NCI-H1417 (cell line): ENCODE data around the gene SECISBP2.
"Not testable (repeated sequence)": the region's sequence is repeated elsewhere in the genome, so short reads cannot be mapped to it uniquely, and the experiment has no call there.

Experiments
- DNase-seq, 3 experiments: peaks; one replicate each; lab custom pipeline; 2025; lab: John Stamatoyannopoulos, UW

Gene SECISBP2, protein sequence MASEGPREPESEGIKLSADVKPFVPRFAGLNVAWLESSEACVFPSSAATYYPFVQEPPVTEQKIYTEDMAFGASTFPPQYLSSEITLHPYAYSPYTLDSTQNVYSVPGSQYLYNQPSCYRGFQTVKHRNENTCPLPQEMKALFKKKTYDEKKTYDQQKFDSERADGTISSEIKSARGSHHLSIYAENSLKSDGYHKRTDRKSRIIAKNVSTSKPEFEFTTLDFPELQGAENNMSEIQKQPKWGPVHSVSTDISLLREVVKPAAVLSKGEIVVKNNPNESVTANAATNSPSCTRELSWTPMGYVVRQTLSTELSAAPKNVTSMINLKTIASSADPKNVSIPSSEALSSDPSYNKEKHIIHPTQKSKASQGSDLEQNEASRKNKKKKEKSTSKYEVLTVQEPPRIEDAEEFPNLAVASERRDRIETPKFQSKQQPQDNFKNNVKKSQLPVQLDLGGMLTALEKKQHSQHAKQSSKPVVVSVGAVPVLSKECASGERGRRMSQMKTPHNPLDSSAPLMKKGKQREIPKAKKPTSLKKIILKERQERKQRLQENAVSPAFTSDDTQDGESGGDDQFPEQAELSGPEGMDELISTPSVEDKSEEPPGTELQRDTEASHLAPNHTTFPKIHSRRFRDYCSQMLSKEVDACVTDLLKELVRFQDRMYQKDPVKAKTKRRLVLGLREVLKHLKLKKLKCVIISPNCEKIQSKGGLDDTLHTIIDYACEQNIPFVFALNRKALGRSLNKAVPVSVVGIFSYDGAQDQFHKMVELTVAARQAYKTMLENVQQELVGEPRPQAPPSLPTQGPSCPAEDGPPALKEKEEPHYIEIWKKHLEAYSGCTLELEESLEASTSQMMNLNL

GRCh38 chr9:89318123-89319014 lies at the start of gene SECISBP2:
TSS of gene SECISBP2 (plus strand) at chr9:89318500. CDS start at chr9:89318577, 77 bp downstream.
- peak; percentile 83 to 100 (median 99) for DNase-seq

DNA sequence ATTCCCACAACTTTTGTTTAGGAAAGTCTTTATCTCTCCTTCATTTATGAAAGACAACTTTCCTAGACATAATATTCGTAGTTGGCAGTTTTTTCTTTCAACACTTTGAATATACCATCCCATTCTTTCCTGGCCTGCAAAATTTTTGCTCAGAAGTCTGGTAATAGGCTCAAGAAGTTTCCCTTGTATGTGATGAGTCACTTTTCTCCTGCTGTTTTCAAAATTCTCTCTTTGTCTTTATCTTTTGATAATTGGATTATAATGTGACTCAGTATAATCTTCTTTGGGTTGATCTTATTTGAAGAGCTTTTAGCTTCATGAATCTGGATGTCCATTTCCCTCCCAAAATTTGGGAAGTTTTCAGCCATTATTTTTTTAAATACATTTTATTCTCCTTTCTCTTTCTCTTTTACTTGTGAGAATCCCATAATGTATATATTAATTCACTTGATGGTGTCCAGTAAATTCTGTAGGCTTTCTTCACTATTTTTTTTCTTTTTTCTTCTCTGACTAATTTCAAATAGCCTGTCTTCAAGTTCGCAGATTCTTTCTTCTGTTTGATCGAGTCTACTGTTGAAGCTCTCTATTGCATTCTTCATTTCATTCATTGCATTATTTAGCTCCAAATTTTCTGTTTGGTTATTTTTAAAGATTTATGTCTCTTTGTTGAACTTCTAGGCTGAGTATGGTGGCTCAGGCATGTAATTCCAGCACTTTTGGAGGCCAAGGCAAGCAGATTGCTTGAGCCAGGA lies 44.6 kb upstream of the SECISBP2 start:
- DNase-seq = no peak

GRCh38 chr9:89274838-89275237 lies 43.5 kb upstream of the SECISBP2 start:
- DNase-seq = no peak

- not testable (repeated sequence) for DNase-seq
These were observed 42.3 kb upstream of the SECISBP2 start for GRCh38 chr9:89276040-89276439.

GRCh38 chr9:89277043-89277442 lies 41.3 kb upstream of the SECISBP2 start:
- no peak for DNase-seq

DNA sequence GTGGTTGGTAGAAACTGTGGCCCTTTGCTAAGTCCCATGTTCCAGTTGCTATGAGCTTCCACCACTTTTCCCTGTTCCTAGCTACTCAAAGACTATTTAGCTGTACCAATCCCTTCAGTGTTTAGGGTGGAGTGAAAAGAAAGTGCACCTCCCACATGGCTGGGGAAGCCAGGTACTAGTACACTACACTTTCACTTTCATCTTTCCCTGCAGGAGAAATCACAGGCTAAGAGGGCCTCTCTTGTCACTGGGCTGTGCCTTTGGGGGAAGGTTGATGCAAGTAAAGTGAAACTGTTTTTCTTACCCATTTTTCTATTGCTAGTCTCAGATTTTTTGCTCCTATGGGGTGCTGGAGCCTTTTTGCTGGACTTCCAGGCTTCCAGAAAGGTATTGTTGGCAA lies 40.8 kb upstream of the SECISBP2 start:
- DNase-seq = no peak

DNA sequence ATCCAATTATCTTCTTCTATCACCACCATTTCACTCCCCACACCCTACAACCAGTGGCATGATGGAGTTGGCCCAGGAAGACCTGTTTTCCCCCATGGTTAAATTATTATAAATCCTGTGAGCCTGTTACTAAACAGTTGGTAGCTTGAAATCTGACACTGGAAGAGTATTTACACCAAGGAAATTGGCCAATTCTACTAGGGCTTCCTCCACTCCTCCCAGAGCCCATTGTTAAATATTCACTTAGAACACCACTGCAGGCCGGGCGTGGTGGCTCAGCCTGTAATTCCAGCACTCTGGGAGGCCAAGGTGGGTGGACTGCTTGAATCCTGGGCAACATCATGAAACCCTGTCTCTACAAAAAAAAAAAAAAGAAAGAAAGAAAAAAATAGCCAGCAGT lies 39.7 kb upstream of the SECISBP2 start:
- no peak for DNase-seq

DNA sequence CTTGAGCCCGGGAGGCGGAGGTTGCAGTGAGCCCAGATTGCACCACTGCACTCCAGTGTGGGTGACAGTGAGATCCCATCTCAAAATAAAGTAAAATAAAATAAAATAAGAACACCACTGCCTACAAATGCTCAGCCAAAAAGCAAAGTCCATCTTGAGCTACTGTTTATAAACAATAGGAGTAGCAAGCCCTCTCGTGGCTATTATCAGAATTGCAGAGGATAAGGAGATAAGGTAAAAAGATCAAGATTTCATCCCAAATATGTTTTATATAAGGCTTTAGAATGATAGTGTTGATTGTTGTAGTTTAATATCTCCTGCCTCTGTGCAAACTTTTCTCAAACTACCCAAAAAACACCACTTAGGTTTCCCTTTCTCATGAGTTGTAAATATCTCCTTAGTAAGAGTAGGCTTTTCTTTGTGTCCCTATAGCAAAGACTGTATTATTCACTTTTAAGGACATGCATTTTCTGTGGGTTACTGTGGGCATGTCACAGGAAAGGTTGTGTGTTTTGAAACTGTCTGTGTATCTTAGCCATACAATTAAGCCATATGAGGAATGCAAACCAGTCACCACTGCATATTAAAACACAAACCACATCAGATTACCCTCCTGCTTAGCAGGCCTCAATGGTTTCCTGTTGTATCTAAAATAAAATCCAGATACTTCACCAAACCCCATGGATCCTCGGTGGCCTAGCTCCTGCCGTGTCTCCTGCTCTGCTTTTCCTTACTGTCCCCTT lies 39.1 kb upstream of the SECISBP2 start:
- peak; percentile 19 to 77 (median 21) for DNase-seq

- no peak for DNase-seq
These were observed 37.2 kb upstream of the SECISBP2 start for GRCh38 chr9:89281106-89281505.

GRCh38 chr9:89282248-89282968 lies 35.9 kb upstream of the SECISBP2 start:
- DNase-seq = peak; percentile 14 to 66 (median 23)

- no peak for DNase-seq
These were observed 34.2 kb upstream of the SECISBP2 start for GRCh38 chr9:89284076-89284475.

DNA sequence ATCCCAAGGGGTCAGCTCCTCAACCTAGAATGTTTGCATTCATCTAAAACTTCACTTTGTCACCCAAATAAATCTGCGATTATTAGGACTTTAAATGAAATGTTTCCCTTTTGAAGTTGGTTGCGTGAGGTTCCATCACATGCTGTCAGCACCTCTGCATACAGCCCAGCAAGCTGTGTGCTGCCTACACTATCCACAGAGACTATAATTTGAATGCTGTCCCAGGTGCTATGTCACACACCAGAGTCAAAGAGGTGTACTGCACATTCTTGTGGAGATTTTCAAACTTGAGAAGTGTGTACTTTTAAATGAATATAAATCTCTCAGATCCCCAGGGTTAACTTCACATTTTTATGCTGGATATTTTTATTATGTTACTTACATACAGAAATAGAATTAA lies 26.6 kb upstream of the SECISBP2 start:
- no peak for DNase-seq

GRCh38 chr9:89293014-89293413 lies 25.3 kb upstream of the SECISBP2 start:
- no peak for DNase-seq

DNA sequence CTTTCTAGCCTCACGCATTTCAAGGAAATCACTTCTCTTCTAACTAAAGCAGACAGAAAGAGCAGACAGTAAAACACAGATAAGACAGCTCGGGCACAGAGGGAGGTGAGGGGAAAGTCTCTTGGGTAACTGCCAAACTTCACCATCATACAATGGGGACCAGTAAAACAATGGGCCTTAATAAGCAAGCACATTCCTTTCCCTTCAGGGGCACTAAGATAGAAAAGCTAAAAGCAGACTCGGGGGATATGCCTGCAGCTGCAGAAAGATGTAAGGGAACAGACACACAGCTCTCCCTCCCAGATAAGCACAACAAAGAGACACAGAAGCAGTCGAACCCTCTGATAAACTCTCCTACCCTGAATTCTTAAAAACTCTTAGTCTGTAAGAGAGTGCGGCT lies 22.9 kb upstream of the SECISBP2 start:
- DNase-seq = no peak

GRCh38 chr9:89301996-89302395 lies 16.3 kb upstream of the SECISBP2 start:
- not testable (repeated sequence) for DNase-seq

GRCh38 chr9:89304020-89304833 lies 14.1 kb upstream of the SECISBP2 start:
- DNase-seq = no peak

DNA sequence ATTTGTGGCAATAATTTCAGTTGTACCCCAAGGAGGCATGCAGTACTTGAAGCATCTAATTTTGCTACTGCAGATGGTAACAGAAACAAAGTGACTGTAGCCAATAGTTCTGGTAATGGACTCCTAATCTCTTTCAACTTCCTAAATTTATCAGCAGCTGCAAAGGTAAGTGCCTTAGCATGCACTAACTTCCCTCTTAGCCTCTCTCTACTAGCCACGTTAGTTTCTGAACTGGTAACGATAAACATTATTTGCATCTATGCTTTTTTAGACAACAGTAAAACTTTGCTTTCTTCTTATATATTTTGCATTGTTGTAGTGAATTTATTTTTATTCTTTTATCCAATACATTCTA lies 13.5 kb upstream of the SECISBP2 start:
- no peak for DNase-seq

GRCh38 chr9:89305868-89306267 lies 12.4 kb upstream of the SECISBP2 start:
- no peak for DNase-seq

DNA sequence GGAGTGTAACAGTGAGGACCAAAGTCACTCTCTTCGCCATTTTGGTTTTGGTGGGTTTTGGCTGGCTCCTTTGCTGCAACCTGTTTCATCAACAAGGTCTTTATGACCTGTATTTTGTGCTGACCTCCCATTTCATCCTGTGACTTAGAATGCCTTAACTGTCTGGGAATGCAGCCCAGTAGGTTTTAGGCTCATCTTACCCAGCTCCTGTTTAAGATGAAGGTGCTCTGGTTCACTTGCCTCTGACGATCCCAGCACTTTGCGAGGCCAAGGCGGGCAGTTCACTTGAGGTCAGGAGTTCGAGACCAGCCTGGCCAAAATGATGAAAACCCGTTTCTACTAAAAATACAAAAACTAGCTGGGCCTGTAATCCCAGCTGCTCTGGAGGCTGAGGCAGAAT lies 9.1 kb upstream of the SECISBP2 start:
- DNase-seq = no peak
